Stimulated activated CD4-positive, alpha-beta T cell treated with anti-CD3 and anti-CD28 coated beads, Interleukin-2, amount 100 ng/mL, for 4 hours (primary cell): ENCODE data around the gene RIMKLA.

Experiments used
- DNase-seq: peaks from one replicate; pipeline ENCODE4 v3.0.0-alpha.2; 2020; ENCODE audit warnings: low read depth

Gene RIMKLA

GRCh38 chr1:42380586-42381279 lies at the start of gene RIMKLA:
RIMKLA (plus strand) TSS chr1:42380792; CDS start chr1:42380935, 143 bp downstream.
- no peak for DNase-seq

GRCh38 chr1:42332877-42333276 lies 47.7 kb upstream of the RIMKLA start:
- no peak for DNase-seq

- no peak for DNase-seq
Observed at GRCh38 chr1:42333662-42334239, 46.8 kb upstream of the RIMKLA start.

- no peak for DNase-seq
Observed at GRCh38 chr1:42334240-42335049, 46.1 kb upstream of the RIMKLA start.

- peak; percentile 87 for DNase-seq
Observed at GRCh38 chr1:42335050-42335808, 45.4 kb upstream of the RIMKLA start, which contains the start of gene FOXJ3. FOXJ3 (minus strand) TSS chr1:42335235; CDS start chr1:42311093, 24,142 bp downstream.

GRCh38 chr1:42335809-42336518 lies 44.6 kb upstream of the RIMKLA start:
- no peak for DNase-seq

- no peak for DNase-seq
Observed at GRCh38 chr1:42336978-42337377, 43.6 kb upstream of the RIMKLA start.

- DNase-seq: no peak
Observed at GRCh38 chr1:42340093-42340492, 40.5 kb upstream of the RIMKLA start.

GRCh38 chr1:42340901-42341300 lies 39.7 kb upstream of the RIMKLA start:
- DNase-seq: no peak

GRCh38 chr1:42343049-42343448 lies 37.5 kb upstream of the RIMKLA start:
- no peak for DNase-seq

- no peak for DNase-seq
Observed at GRCh38 chr1:42348498-42348897, 32.1 kb upstream of the RIMKLA start.

- no peak for DNase-seq
Observed at GRCh38 chr1:42350086-42350485, 30.5 kb upstream of the RIMKLA start.

- DNase-seq: no peak
Observed at GRCh38 chr1:42358791-42359190, 21.8 kb upstream of the RIMKLA start.

GRCh38 chr1:42359466-42359865 lies 21.1 kb upstream of the RIMKLA start:
- DNase-seq: no peak

- DNase-seq: no peak
Observed at GRCh38 chr1:42364089-42364488, 16.5 kb upstream of the RIMKLA start.

- DNase-seq: no peak
Observed at GRCh38 chr1:42364542-42364941, 16.1 kb upstream of the RIMKLA start.

GRCh38 chr1:42365118-42365517 lies 15.5 kb upstream of the RIMKLA start:
- no peak for DNase-seq

GRCh38 chr1:42368096-42368795 lies 12.3 kb upstream of the RIMKLA start:
- no peak for DNase-seq

- no peak for DNase-seq
Observed at GRCh38 chr1:42369471-42369870, 11.1 kb upstream of the RIMKLA start.

- no peak for DNase-seq
Observed at GRCh38 chr1:42370876-42371549, 9.6 kb upstream of the RIMKLA start.
